Choroid plexus epithelial cell (primary cell): ENCODE data around the gene U2AF1L4.

ENCODE experiments used
- DNase-seq: peaks from one replicate; pipeline ENCODE4 v3.0.0-alpha.2; 2010; ENCODE audit warnings: low read depth
- H3K4me3 ChIP-seq: 2 replicates; pipeline ENCODE4 v1.5.1; 2011; ENCODE audit warnings: low read depth, mild to moderate bottlenecking, control low read depth, low read length, moderate library complexity
- TF ChIP-seq, protein P1 (sequence below): conservative IDR thresholded peaks from 2 replicates; pipeline ENCODE4 v1.5.1; 2011; ENCODE audit warnings: low read depth, mild to moderate bottlenecking, control low read depth, inconsistent platforms, low read length, moderate library complexity

Gene U2AF1L4

DNA sequence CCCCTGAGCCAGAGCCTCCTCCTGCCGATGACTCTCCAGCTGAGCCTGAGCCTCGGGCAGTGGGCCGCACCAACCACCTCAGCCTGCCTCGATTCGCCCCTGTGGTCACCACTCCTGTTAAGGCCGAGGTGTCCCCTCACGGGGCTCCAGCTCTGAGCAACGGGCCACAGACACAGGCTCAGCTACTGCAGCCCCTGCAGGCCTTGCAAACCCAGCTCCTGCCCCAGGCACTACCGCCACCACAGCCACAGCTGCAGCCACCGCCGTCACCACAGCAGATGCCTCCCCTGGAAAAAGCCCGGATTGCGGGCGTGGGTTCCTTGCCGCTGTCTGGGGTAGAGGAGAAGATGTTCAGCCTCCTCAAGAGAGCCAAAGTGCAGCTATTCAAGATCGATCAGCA lies 23.8 kb downstream of the U2AF1L4 start:
- DNase-seq: no peak
- no peak overlapping the region for H3K4me3 ChIP-seq
- TF ChIP-seq, protein P1, sequence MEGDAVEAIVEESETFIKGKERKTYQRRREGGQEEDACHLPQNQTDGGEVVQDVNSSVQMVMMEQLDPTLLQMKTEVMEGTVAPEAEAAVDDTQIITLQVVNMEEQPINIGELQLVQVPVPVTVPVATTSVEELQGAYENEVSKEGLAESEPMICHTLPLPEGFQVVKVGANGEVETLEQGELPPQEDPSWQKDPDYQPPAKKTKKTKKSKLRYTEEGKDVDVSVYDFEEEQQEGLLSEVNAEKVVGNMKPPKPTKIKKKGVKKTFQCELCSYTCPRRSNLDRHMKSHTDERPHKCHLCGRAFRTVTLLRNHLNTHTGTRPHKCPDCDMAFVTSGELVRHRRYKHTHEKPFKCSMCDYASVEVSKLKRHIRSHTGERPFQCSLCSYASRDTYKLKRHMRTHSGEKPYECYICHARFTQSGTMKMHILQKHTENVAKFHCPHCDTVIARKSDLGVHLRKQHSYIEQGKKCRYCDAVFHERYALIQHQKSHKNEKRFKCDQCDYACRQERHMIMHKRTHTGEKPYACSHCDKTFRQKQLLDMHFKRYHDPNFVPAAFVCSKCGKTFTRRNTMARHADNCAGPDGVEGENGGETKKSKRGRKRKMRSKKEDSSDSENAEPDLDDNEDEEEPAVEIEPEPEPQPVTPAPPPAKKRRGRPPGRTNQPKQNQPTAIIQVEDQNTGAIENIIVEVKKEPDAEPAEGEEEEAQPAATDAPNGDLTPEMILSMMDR: no peak

DNA sequence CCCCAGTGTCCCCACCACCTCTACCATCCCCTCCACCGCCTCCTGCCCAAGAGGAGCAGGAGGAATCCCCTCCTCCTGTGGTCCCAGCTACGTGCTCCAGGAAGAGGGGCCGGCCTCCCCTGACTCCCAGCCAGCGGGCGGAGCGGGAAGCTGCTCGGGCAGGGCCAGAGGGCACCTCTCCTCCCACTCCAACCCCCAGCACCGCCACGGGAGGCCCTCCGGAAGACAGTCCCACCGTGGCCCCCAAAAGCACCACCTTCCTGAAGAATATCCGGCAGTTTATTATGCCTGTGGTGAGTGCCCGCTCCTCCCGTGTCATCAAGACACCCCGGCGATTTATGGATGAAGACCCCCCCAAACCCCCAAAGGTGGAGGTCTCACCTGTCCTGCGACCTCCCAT lies 24.6 kb downstream of the U2AF1L4 start:
- no peak for DNase-seq
- TF ChIP-seq, protein P1: no peak
- no peak overlapping the region for H3K4me3 ChIP-seq

DNA sequence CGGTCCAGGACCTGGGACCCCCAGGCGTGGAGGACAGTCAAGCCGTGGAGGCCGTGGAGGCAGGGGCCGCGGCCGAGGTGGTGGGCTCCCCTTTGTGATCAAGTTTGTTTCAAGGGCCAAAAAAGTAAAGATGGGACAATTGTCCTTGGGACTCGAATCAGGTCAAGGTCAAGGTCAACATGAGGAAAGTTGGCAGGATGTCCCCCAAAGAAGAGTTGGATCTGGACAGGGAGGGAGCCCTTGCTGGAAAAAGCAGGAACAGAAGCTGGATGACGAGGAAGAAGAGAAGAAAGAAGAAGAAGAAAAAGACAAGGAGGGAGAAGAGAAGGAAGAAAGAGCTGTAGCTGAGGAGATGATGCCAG lies 25.1 kb downstream of the U2AF1L4 start:
- H3K4me3 ChIP-seq: no peak overlapping the region
- TF ChIP-seq, protein P1: no peak
- no peak for DNase-seq

DNA sequence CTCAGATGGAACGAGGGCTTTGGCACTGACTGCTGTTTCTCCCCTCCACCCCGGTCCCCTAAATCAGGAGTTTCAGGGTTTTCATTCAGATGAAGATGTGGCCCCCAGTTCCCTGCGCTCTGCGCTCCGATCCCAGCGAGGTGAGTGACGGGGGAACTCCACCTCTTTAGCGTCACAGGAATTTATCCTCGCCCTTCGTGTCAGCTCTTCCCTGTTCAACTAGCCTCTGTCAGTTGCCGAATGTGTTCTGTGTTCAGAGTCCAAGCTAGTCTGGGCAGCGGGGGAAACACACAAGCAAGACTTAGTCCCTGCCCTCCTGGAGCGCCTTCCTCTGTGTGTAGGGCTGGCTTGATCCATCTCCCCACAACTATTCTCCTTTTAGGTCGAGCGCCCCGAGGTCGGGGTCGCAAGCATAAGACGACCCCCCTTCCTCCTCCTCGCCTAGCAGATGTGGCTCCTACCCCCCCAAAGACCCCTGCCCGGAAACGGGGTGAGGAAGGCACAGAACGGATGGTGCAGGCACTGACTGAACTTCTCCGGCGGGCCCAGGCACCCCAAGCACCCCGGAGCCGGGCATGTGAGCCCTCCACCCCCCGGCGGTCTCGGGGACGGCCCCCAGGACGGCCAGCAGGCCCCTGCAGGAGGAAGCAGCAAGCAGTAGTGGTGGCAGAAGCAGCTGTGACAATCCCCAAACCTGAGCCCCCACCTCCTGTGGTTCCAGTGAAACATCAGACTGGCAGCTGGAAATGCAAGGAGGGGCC lies 25.6 kb downstream of the U2AF1L4 start:
- H3K4me3 ChIP-seq: peak overlapping the region; percentile 85
- TF ChIP-seq, protein P1: no peak
- DNase-seq: no peak

DNA sequence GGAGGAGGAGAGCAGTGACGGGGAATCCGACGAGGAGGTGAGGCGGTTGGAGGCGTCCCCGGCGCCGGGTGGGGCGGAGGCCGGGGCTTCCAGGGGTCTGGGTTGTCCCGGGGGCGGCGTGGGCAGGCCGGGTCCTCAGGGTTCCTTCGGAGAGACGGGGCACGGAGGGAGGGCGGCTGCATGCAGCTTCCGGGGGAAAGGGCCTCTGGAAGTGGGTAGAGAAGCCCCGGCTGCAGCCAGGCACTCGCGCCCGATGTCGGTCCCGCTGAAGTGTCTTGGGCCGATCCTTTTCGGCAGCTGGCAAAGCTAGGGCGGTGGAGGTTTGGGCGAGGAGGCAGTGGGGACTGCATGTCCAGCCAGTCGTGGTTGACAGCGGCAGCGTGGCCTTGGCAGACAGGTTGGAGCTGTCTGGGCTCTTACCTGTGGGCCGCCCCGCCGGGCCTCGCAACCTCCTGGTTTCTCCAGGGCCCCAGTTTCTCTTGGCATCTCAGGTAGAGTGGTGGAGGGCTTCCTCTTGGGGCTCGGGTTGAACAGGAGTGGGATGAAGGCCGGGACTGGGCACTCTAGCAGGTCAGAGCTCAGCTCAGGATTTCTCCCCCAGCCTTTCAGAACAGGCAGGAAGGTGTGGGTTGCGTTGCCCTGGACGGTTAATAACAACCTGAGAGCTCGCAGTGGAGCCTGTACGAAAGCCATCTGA lies 26.7 kb downstream of the U2AF1L4 start:
- H3K4me3 ChIP-seq: peak overlapping the region; percentile 85
- DNase-seq: peak; percentile 18
- TF ChIP-seq, protein P1: no peak

GRCh38 chr19:35717665-35718344 lies 27.4 kb downstream of the U2AF1L4 start, which contains the start of gene KMT2B:
Gene KMT2B (plus strand): TSS chr19:35718003. CDS start chr19:35718019, 16 bp downstream.
- no peak for DNase-seq
- TF ChIP-seq, protein P1: no peak
- H3K4me3 ChIP-seq: peak within 1 kb of the TSS; percentile 85
